ENCODE results near the gene TSTD2.

TSTD2 gene

DNA sequence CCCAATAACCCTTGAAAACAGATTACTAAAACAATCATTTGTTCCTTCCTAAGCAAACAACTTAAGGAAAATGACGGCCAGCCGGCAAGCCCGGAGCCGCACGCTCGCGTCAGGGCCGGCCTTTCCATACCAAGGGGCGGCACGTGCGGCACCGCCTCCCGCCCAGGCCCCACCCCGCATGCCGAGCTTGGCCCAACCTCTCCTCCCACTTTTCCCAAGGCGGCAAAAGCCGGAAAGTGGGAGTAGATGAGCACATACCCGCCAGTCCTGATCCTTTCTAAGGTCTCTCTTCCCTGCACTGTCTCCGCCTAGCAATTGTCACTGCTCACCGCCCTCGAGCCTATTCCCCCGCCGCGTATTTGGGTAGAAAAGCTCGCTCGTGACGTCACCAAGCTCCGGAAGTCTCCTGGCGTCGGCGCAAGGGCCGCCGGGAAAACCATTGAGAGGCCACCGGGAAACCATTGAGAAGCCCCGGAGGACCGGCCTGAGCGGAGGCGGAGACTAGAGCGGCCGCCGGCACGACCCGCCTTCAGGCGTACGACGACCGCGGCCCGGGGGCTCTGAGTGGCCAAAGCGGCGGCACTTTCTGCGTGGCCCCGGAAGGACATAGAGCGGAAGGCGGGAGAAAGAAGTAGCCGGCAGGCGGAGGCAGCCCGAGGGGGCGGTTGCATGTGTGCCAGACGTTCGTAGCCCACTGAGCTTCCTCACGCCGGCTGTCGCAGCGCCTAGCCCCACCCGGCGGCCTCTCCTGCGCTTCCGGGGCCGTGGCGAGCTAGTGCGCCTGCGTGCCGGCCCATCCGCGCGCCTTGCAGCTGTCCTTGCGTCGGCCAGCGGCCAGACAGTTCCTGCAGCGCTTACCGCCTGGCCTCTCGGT, at the start of gene TSTD2, which contains the start of gene NCBP1:
TSS of gene TSTD2 (minus strand) at position 384 of the 874 bp plus-strand sequence. CDS start 5,806 bp downstream, outside the sequence.
TSS of gene NCBP1 (plus strand) at position 837 of the 874 bp plus-strand sequence. CDS start 61 bp downstream, outside the sequence.
- DNase-seq: peak; percentile 95

DNA sequence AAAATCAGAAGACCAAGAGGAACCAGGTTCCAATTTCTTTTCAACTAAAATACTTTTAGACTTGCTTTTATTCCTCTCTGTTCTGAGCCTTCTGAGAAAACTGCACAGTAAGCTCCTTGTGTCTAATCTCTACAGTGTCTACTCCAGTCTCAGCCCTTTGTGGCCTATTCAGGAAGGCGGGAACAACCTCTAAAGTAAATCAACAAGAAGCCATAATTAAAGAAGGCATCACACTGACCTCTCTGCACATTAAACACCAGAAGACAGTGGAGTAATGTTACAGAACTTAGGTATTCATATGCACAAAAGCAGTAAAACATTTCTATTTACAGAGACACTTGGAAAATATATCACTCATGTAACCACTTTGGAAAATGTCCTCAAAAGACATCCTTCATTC, 49.1 kb upstream of the TSTD2 start:
- DNase-seq: no peak

DNA sequence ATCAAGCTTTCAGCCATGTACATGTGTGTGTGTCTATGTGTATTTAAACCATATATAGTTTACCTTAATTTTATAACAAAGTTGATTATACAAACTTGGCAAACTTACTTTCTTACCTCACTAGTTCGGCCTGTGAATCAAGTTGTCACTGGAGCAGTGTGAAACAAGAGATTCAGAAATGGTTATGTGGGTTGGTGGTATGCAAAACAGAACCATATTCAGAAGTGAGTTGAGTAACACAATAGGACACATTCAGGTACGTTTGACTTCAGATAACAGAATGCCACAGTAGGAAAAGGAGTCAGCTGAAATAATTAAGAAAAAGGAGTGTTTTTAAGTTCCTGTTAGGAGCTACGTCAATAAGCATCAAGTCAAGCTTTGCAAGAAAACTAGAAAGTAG, 42.5 kb upstream of the TSTD2 start:
- no peak for DNase-seq

DNA sequence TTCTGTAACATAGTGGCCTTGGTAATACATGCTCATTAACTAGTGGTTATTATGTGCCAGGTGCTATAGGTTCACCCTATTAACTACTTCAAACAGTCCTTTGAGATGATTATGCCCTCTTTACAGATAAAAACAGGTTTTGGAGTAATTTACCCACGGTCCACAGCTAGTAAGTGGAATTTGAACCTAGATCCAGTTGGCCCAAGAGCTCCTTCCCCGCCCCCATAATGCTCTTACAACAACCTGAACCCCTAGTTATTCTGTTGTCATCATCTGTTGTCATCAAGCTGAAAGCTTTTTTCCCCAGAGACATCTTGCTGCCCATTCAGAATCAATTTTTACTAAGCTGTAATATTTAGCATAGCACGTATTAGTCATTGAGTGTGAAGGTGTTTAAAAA, 40.8 kb upstream of the TSTD2 start:
- no peak for DNase-seq

DNA sequence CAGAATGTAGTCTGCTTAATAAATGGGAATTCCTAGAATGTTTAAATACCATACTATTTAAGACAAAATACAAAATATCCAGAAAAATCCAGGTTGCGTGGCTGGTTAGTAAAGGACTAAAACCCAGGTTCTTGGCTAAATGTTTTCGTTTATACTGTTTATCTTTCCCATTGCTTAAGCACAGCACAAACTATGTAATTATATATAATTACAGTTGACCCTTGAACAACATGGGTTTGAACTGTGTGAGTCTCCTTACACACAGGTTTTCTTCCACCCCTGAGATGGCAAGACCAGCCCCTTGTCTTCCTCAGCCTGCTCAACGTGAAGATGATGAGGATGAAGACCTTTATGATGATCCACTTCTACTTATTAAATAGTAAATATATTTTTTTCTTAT, 39.2 kb upstream of the TSTD2 start:
- DNase-seq: no peak

DNA sequence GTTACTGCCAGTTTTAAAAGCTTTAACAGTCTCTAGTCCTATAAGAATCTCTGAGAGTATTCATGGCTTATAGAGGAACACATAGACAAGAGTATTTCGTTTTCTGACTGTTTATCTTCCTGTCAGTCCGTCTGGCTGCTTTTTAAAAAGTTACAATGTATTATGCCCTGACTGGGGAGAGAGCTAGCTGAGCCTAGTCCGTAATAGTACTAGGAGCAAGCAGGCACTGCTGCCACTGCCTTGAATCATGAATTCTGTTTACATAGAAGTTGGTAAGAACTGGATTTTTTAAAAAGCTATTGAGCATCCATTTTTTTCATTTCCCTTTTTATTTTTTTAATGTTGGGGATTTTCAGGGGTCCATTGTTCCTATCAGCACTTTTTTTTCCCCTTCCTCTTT, 37.4 kb upstream of the TSTD2 start:
- DNase-seq: no peak

DNA sequence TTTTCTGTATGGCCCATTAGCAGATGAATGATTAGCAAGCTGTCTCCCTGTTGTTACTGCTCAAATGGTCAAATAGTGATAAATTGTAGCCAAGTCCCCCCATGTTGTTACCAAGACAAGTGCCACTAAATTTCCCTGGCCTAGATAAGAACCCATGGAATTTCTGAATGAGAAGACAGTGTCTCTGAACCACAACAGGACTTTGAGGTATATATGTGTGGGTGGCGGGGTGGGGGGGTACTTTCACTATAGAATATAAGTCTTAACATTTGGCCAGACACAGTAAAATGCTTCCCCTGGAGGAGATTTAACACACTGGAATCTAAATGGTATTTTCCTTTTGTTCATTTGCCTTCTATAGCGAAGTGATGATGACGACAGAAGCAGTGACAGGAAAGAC, 35.3 kb upstream of the TSTD2 start:
- DNase-seq: no peak

DNA sequence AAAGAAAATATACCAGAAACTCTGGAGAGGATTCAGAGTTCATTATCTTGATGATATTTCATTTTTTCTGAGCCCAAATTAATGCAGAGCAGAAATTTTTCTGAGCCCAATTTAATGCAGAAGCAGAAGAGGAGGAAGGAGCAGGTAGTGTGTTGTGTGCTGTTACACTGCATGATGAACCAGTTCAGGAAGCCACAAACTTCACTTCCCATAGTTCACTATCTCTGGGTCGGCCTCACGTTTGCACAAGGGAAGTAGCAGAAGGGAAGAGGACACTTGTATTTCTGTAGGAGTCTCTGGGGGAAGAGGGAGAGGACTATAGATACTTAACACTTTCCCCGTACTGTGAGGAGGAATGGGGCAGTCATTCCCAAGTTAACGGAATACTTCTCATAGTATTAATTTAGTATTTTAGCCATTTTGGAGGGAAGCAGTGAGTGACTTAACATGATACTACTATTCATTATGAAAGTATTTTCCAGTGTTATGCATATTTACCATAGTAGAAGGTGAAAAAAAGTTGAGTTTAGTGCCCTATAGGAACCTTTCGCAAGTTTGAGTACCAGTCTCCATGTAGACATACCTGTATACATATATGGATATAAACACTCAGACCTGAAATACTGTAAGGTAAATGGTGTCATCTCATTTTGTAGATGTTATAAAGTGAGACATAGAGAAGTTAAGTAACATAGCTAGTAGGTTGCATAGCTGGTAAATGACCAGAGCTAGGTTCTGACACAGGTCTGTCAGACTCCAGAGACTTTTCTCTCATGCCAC, 33.9 kb upstream of the TSTD2 start:
- DNase-seq: no peak

DNA sequence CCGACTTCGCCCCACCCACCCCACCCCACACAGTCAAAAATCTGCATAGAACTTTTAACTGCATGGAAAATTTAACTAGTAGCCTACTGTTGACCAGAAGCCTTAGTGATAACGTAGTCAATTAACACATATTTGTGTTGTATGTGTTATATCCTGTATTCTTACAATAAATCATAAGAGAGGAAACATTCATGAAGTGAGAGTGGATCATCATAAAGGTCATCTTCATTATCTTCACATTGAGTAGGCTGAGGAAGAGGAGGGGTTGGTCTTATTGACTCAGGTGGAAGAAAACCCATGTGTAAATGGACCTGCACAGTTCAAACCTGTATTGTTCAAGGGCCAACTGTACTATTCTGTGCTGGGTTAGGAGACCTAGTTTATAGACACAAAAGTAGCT, 32.6 kb upstream of the TSTD2 start:
- DNase-seq: no peak

DNA sequence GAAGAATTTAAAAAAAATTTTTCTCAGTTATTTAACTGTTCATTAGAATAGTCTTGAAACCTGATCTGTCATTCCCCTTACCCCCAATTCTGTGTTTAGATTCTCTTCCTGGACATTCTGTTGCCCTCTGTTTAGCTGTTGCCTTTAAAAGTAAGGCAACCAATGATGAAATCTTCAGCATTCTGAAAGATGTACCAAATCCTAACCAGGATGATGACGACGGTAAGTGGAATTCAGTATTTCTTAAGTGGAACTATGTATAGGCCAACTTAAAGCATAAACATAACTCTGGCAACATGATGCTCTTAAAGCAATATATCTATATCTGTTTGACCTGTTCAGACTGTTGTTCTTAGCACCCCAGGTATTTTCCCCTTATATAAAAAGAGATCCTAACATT, 27.7 kb upstream of the TSTD2 start:
- no peak for DNase-seq

DNA sequence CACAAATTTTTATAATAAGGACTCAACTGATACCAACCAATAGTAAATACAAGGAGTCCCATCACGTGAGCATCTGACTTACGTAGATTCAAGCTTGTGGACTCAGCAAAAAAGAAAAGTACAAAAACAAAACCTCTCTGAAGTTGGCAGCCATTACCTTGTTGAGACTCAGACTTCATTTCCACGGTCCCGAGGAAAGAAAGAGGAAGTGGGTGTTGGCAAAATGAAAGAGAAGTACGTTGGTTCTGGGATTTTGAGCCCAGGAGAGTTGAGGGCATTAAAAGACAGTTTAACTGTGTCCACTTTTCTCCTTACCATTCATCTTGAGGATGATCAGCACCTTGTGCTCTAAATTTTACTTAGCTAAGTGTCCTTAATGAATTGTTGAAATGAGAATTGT, 27.2 kb upstream of the TSTD2 start:
- DNase-seq: no peak

DNA sequence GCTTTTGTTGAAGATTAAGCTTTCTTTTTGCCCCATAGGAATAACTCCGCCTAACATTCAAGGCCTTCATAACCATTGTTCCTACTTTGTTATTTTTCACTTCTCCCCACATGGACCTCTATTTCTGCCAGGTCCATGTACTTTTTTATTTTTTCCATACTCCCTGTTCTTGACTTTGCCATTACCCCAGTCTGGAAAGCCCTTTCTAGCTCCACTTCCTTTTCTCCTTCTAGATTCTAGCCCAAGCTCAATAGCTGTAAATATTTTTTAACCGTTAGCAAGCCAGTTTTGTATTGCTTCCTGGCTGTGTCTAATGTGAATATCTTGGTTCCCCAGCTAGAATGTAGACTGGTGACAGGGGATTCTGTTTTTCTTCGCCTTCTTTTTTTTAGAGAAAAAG, 26.6 kb upstream of the TSTD2 start:
- DNase-seq: no peak

DNA sequence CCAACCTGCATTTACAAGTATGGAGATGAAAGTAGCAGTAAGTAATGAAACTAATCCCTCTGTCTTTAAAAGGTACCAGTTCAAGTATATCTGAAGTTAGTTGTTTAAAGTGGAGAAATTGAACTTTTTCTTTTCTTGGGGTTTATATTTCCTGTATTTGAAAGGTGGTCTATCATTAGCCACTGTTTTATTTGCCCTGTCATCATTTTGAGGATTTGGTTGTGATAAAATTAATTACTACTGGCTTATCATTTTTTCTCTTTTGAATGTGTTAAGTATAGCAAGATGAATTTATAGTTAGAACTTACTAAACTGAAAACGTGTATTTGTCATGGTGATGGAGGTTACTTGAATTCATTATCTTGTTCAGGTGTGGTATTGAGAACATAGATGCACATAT, 25.5 kb upstream of the TSTD2 start:
- DNase-seq: no peak

DNA sequence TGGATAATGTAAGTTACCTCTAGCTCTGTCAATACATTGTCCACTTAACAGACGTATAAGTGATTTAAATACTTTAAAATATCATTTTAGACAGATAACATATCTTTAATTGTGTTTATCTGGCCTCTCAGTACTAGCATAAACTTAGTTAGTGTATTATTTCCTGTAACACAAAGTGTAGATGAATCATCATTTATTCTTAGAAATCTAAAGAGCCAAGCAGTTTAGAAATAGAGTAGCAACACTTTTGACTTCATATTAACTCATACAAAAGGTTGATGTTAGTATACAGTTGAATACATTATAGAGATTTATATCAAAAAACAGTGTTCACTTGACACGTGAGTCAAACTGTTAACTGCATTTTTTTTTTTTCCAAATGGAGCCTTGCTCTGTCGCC, 18.5 kb upstream of the TSTD2 start:
- no peak for DNase-seq

DNA sequence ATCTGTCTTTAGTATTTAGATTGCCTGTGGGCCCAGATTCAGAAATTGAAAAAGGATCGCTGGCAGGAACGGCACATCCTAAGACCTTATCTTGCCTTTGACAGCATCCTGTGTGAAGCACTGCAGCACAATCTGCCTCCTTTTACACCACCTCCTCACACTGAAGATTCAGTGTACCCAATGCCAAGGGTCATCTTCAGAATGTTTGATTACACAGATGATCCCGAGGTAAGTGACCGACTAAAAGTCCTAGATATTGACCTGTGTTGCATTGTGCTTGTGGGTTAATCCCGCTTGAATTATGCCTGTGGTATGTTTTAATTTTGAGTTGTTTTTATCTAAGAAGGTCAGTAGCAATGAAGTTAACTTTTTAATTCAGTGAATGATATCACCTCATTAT, 14.8 kb upstream of the TSTD2 start:
- DNase-seq: no peak

DNA sequence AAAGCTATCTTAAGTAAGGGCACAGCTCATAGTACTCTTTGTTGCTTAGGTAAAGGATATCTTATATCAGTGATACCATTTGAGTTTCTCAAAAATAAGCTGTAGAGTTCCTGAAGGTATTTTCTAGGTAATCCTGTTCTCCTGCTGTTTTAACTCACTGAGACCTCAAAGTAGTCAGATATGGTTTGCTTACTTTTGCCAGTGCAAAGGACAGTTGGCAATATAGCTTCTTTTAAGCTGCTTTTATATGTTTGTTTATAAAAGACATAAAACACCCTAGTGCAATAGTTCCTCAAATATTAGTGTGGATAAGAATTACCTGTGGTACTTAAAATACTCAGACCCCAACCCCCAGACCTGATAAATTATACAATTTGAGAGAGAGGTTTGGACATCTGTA, 12.6 kb upstream of the TSTD2 start:
- no peak for DNase-seq

DNA sequence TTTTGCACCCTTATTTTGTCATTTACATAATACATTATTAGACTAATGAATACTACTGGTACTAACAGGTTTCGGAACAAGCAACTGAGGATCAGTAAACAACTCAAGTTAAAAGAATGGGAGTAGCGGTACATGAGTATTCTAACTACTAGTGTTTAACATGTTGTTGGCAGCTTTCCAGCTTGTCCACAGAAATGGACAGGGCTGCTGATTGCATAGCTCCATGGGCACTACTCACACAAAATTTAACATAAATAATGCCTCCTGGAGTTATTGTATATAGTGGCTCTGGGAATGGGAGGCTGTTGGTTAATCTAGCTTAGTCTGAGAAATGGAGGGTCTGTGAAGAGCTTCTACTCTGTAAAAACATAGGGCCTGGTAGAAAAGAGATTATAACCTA, 7.2 kb upstream of the TSTD2 start:
- no peak for DNase-seq

DNA sequence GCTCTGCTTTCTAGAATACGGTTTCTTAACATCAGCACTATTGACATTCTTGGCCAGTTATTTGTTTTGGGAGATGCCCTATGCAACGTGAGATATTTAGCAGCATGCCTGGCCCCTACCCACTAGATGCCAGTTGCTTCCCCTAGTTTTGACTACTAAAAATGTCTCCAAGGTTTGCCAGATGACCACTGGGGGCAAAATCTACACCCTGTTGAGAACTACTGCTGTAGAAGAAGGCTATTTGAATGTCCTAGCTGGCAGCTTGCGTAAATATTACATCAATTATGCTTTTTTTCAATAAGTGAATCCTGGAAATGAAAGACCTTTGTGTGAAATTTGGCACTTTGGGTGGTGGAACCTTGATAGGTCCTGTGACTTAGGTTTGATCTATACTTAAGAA, 5.5 kb upstream of the TSTD2 start:
- DNase-seq: no peak

DNA sequence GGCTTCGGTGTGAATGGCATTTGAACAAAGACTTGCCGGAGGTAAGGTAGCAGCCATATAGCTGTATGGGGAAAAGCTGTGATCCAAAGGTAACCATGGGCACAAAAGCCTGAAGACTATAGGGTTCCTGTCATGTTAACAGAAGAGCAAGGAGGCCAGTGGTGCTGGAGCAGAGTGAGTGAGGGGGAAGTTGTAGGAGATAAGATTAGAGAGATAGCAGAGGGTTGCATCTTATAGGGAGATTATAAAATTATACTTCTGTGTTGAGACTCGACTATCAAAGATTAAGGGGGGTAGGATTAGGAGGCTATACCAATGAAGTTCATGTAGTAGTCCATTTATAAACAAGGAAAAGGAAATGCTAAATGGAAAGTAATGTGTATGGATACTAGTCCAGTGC, 3.7 kb upstream of the TSTD2 start:
- no peak for DNase-seq

DNA sequence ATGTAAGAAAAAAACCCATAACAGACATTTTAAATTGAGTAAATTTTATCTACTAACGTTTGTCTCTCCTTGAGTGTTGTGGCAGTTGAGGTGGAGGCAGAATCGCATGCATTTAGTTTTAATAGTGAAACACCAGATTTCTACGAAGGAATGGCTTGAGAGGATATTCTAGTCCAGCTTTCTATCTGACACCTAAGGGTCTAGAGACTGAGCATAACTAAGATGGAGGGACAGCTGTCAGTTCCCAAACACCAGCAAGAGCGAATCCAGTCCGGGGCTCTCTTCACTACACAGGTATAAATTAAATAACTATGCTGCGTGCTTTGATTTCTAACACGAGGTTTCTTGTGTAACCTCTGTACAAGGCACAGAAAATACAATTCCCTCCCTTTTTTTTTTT, 1.9 kb upstream of the TSTD2 start:
- DNase-seq: no peak

DNA sequence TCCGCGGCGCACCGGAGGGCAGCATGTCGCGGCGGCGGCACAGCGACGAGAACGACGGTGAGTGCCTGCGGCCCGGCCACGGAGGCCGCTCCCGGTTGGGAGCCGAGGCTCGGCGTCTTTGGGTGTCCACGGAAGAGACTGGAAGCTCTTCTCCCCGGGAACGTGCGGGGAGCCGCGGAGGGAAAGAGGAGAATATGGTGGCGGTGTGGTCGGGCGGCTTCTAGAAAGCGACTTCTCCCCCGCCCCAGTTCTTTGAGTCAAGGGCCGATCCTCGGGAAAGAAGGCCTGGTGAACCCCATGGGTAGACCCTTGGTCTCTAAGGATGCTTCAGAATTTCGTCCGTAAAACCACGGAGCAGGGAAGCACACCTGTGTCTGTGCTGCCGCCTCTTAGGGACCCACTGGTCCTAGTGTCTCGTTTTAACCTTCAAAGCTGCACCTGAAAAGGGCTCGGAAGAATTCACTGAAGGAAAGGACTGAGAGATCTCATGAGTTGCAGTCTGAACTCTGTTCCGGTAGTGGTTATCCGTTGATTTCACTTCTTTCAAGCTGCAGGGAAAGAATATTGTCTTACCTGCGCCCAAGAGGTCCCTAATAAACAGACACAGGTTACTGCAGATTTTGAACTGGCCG, 807 bp upstream of the TSTD2 start:
- no peak for DNase-seq

DNA sequence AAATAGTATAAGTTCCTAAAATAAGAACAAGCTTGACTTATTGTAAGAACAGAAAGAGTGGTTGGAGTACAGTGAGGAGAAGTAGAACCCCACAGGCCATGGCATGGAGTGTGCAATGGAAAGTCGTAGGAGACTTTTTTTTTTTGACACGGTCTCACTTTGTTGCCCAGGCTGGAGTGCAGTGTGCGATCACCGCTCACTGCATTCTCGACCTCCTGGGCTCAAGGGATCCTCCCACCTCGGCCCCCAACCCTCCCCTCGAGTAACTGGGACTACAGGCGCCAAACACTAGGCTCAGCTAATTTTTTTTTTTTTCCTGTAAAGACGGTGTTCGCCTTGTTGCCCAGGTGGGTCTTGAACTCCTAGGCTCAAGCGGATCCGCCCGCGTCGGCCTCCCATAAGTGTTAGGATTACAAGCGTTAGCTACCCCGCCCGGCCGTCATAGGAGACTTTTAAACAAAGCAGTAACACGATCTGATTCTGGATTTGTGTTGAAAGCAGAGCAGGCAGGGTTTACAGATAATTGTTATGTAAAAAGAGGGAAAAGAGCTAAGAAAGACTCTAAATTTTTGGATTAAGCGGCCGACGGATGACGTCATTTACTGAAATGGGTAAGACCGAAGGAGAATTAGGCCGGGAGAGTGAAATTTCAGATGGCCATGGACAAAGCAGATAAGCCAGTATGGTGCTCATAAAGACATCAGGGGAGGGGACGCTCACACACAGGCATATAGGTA, 752 bp downstream of the TSTD2 start:
- DNase-seq: peak; percentile 74

DNA sequence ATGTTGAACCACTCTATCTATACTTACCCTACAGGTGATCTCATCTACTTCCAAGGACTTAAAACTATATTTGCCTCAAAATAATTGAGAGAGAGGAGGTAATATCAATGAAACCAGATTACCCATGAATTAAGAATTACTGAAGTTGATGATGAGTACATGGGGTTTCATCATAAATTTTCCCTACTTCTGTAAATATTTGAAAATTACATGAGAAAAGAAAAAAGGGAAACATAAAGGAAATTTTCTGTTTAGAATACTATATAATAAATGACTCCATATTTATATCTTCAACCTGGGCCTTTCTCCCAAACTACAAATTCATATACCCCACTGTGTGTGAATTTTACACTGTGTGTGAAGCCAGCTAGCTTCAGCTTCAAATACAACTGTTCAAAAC, 2.6 kb downstream of the TSTD2 start:
- no peak for DNase-seq
